Rectal smooth muscle tissue (tissue), 1 donor: ENCODE data around the gene THAP12.

Experiments used
- H3K27ac ChIP-seq: one replicate; pipeline ENCODE4 v1.7.0; 2013; ENCODE audit warnings: low read depth, low read length, inconsistent platforms
- H3K27me3 ChIP-seq: one replicate; pipeline ENCODE4 v1.7.0; 2013; ENCODE audit warnings: low read length; ENCODE audit not compliant: control insufficient read depth, insufficient read depth
- H3K36me3 ChIP-seq: one replicate; pipeline ENCODE4 v1.7.0; 2013; ENCODE audit warnings: low read length; ENCODE audit not compliant: control insufficient read depth, insufficient read depth
- H3K4me1 ChIP-seq: one replicate; pipeline ENCODE4 v1.7.0; 2013; ENCODE audit warnings: low read length; ENCODE audit not compliant: control insufficient read depth, insufficient read depth
- H3K4me3 ChIP-seq: one replicate; pipeline ENCODE4 v1.7.0; 2013; ENCODE audit warnings: low read length
- H3K9ac ChIP-seq: one replicate; pipeline ENCODE4 v1.7.0; 2013; ENCODE audit warnings: low read length

THAP12 gene

DNA sequence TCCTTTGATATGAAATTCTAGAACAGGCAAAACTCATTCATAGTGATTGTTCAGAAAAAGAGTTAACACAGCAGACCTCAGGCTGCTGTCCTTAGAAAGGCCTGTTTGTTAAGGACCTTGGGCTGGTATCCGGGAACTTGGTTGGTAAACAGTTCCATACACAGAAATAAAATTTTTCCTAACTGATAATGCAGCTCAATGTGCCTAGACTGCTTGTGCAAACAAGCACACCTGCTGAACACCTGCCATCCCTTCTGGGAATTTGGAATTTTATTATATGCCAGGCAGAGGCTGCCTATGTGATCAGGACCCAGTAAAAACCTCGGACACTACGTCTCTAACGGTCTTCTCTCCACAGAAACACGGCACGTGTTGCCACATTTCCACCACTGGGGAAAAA is 11.5 kb downstream of the THAP12 start:
- Histone ChIP-seq H3K9ac (no peak overlapping the region), H3K4me3 (no peak overlapping the region), H3K27me3 (no peaks in the 10 kb centered on the region), H3K27ac (no peak overlapping the region), H3K36me3 (no peaks in the 10 kb centered on the region), H3K4me1 (no peaks in the 10 kb centered on the region)

DNA sequence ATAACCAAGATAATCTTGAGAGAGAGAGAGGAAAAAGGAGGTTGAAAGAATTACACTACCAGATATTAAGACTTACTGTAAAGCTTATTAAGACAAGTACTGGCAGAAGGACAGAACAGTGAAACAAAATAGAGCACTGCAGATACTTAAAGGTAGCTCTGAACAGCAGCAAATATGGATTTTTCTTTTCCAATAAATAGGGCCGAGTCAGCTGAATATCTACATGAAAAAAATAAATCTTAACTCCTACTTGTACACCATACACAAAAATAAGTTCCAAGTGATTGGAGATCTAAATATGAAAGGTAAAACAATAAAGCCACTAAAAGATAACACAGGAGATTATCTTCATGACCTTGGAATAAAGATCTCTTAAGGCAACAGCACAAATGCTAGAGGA is 12.4 kb downstream of the THAP12 start:
- Histone ChIP-seq H3K27me3 (no peaks in the 10 kb centered on the region), H3K27ac (no peak overlapping the region), H3K4me1 (no peaks in the 10 kb centered on the region), H3K9ac (no peak overlapping the region), H3K36me3 (no peaks in the 10 kb centered on the region), H3K4me3 (no peak overlapping the region)

DNA sequence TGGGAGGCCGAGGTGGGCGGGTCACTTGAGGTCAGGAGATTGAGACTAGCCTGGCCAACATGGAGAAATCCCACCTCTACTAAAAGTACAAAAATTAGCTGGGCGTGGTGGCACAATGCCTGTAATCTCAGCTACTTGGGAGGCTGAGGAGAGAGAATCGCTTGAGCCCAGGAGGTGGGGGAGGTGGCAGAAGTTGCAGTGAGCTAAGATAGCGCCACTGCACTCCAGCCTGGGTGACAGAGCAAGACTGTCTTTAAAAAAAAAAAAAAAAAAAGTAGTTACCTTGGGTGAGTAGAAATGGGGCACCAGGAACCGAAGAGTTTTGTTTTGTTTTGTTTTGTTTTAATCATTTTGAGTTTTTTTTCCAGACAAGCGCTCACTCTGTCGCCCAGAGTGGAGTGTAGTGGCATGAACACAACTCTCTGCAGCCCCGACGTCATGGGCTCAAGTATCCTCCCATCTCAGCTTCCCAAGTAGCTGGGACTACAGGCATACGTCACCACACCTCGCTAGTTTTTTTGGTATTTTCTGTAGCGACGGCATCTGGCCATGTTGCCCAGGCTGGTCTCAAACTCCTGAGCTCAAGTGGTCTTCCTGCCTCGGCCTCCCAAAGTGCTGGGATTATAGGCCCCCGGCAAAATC is 15.8 kb downstream of the THAP12 start:
- Histone ChIP-seq H3K4me1 (no peaks in the 10 kb centered on the region), H3K9ac (no peak overlapping the region), H3K27ac (no peak overlapping the region), H3K27me3 (no peaks in the 10 kb centered on the region), H3K4me3 (no peak overlapping the region), H3K36me3 (no peaks in the 10 kb centered on the region)

DNA sequence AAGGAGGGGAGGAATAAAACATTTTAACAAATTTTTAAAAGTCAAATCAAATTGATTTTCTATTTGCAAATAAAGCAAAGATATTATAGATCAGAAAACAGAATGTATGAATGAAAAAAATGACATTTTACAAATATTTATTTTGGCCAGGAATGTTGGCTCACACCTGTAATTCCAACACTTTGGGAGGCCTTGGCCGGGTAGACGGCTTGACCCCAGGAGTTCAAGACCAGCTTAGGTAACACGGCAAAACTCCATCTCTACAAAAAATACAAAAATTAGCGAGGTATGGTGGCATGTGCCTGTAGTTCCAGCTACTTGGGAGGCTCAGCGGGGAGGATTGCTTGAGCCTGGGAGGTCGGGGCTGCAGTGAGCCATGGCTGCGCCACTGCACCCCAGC is 18.2 kb downstream of the THAP12 start:
- H3K27me3 ChIP-seq, result no peaks in the 10 kb centered on the region
- H3K27ac ChIP-seq, result no peak overlapping the region
- H3K4me3 ChIP-seq, result no peak overlapping the region
- H3K9ac ChIP-seq, result no peak overlapping the region
- H3K4me1 ChIP-seq, result no peaks in the 10 kb centered on the region
- H3K36me3 ChIP-seq, result no peaks in the 10 kb centered on the region

DNA sequence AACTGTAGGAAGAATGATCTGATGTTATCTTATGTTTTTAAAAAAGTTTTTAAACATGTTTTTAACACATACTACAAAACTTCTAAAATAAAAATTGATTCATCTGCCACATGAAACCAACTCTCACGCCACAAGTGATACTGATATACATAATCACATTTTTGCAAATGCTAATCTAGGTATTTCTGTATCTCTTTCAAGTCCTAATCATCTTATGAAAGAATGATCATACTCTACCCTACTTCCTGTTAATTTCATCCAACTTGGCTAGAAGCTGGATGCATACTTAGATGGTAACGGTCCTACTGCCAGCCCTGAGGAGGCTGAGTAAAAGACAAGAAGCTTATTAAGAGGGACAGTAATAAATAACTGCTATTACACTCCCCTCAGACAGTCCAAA is 19.2 kb downstream of the THAP12 start:
- Histone ChIP-seq H3K4me1 (no peaks in the 10 kb centered on the region), H3K36me3 (no peaks in the 10 kb centered on the region), H3K27ac (no peak overlapping the region), H3K9ac (no peak overlapping the region), H3K4me3 (no peak overlapping the region), H3K27me3 (no peaks in the 10 kb centered on the region)

DNA sequence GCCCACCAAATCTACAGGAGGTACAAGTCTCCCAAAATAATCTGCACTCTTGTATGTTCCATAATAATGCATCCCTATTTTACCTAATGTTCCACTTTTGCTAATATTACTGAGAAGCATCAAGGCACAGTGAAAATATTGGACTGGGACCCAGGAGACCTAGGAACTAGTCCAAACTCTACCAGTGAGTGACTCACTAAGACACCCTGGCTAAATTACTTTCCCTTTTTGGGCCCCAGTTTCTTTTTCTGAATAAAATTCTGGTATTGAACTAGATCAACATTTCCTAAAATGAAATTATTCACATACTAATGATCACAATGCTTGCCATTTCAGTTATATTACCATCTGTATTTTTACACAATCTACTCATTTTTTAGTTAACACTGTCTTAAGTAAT is 19.6 kb downstream of the THAP12 start:
- no peaks in the 10 kb centered on the region for H3K27me3 ChIP-seq
- H3K4me3 ChIP-seq, result no peak overlapping the region
- H3K9ac ChIP-seq, result no peak overlapping the region
- H3K36me3 ChIP-seq, result no peaks in the 10 kb centered on the region
- no peak overlapping the region for H3K27ac ChIP-seq
- H3K4me1 ChIP-seq, result no peaks in the 10 kb centered on the region

DNA sequence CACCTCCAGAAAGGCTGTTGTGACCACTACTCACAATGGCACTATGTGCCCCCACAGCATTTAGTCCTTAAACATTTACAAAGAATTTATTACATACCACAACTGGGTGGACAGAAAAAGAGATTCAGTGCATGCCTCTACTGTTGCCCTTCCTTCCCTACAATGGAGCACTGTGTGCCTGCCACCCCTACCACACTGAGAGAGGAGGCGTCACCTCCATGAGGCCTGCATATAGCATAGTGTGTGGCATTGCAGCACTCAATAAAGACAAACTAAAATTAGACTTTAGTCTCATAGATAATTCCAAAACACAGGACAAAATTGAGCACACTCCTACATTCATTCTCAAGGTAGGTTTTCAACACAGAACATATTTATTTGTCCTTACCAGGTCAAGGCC is 25.8 kb downstream of the THAP12 start:
- H3K27me3 ChIP-seq, result no peaks in the 10 kb centered on the region
- no peak overlapping the region for H3K9ac ChIP-seq
- peaks cover 12% of the 10 kb centered on the region for H3K36me3 ChIP-seq
- no peaks in the 10 kb centered on the region for H3K4me1 ChIP-seq
- H3K4me3 ChIP-seq, result no peak overlapping the region
- H3K27ac ChIP-seq, result no peak overlapping the region

DNA sequence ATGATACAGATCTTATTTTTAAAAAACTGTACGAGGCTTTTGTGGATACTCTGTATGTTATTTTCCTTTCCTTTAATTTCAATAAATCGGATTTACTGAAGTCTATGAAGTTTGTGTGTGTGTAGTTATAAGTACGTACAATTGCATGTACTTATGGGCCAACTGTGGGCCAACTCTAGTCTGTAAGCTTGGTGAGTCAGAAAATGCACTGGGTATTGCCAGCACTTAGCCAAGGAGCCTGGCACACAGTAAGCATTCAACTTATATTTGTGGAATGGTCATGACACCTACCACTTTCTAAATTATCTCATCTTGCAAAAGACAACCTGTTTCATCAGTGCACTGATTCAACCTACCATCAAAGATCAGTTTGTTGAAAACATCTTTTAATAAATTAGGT is 32.6 kb downstream of the THAP12 start:
- H3K27me3 ChIP-seq, result no peaks in the 10 kb centered on the region
- H3K4me3 ChIP-seq, result no peak overlapping the region
- H3K9ac ChIP-seq, result no peak overlapping the region
- peaks cover 3% of the 10 kb centered on the region for H3K4me1 ChIP-seq
- no peak overlapping the region for H3K27ac ChIP-seq
- peaks cover 2% of the 10 kb centered on the region for H3K36me3 ChIP-seq

DNA sequence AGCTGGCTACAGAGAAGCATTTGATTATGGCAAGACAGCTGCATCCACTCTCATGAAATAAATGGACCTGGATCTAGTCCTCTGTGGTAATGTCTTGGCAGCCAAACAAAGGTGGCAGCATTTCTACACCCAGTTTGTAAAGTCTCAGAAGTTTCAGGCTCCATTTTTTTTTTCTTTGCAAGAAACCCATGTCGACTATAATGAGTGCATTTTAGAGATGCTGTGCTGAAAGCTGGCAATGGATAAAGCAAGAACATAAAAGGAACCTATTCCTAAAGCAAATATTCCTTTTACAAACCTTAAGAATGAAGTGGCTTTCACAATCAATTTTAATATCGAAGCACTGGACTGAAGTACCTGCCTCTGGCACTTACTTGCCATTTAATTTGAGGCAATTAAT is 33.5 kb downstream of the THAP12 start:
- H3K4me1 ChIP-seq, result peaks cover 3% of the 10 kb centered on the region
- peaks cover 2% of the 10 kb centered on the region for H3K36me3 ChIP-seq
- H3K27ac ChIP-seq, result no peak overlapping the region
- no peak overlapping the region for H3K9ac ChIP-seq
- H3K4me3 ChIP-seq, result no peak overlapping the region
- H3K27me3 ChIP-seq, result peaks cover under 1% of the 10 kb centered on the region

DNA sequence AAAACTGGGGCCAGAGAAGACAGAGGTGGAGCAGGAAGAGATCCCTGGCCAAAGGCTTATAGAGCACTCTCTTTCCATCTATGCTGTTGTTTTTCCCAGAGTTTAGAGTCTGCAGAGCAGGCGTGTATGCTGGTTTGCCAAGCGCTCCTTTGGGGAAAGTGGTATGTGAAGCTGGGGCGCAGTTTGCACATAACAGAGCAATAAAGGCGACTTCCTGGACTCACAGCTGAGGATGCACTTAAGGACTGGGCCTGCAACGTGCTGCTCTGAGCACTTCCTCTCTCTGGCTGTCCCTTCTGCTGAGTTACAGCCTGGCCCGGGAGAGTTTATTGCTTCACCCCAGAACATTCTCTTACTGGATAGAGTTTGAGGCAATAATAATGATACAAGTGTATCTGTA is 41.7 kb downstream of the THAP12 start:
- H3K9ac ChIP-seq, result no peak overlapping the region
- no peaks in the 10 kb centered on the region for H3K36me3 ChIP-seq
- no peak overlapping the region for H3K27ac ChIP-seq
- H3K4me1 ChIP-seq, result no peaks in the 10 kb centered on the region
- peaks cover 3% of the 10 kb centered on the region for H3K27me3 ChIP-seq
- H3K4me3 ChIP-seq, result no peak overlapping the region

DNA sequence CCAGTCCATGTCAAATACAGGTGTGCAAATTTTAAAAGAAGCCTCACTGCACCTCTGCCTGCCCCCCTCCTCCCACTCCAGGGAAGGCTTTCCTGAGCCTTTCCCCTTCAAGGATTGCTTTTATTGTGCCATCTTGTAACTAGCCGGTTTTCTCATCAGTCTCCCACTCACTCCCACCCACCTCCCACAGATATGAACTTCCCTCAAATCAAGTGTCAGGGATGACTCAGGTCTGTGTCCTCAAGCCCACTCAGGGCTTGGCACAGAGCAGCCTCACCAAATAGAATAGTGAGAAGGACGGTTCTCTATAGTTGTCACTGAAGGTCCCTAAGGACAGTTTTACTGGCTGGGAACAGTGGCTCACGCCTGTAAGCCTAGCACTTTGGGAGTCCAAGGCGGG is 43.0 kb downstream of the THAP12 start:
- Histone ChIP-seq H3K36me3 (no peaks in the 10 kb centered on the region), H3K27me3 (peaks cover 3% of the 10 kb centered on the region), H3K27ac (no peak overlapping the region), H3K9ac (no peak overlapping the region), H3K4me1 (no peaks in the 10 kb centered on the region), H3K4me3 (no peak overlapping the region)

DNA sequence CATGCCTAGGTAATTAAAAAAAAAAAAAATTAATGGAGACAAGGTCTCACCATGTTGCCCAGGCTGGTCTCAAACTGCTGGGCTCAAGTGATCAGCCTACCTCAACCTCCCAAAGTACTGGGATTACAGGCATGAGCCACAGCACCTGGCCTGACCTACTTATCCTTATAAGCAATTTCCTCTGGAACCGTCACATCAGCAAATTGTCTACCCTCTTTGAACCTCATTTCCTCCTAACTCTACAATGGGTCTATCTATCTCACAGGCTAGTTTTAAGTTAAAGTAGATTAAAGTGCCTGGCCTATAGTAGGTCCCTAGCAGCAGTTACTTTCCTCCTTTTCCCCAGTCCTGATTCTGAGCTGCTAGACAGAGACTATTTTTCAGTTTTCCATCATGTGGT is 43.5 kb downstream of the THAP12 start:
- Histone ChIP-seq H3K27ac (no peak overlapping the region), H3K4me1 (no peaks in the 10 kb centered on the region), H3K9ac (no peak overlapping the region)

DNA sequence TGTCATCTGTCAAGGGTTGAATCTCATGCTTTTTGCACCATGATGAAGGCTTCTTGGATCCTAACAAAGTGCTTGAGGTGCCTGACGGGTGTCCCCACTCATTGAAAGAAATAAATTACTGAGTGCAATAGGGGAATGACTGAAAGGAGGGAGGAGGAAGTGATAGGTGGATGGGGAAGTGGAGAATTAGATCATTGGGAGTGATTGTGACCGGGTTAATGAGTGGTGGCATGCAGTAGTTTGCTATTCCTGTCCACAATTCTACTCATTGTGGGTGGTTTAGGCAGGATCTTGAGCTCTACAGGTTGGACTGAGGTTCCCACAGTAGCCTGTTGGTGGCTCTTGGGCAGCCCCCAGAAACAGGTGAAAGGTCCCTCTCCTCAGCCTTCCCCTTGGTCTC is 44.3 kb downstream of the THAP12 start:
- H3K36me3 ChIP-seq, result no peaks in the 10 kb centered on the region
- no peak overlapping the region for H3K27ac ChIP-seq
- no peak overlapping the region for H3K4me3 ChIP-seq
- no peaks in the 10 kb centered on the region for H3K27me3 ChIP-seq
- H3K4me1 ChIP-seq, result no peaks in the 10 kb centered on the region
- H3K9ac ChIP-seq, result no peak overlapping the region

More for the DNA sequence above, 43.5 kb downstream of the THAP12 start:
- Histone ChIP-seq H3K4me3 (no peak overlapping the region), H3K36me3 (no peaks in the 10 kb centered on the region), H3K27me3 (peaks cover 3% of the 10 kb centered on the region)
